HCT116 (cell line): Measurements from ENCODE around the gene ADD3.

Experiments used
- CTCF ChIP-seq, 3 experiments: fragments of 200-600 bp in 1 of 3; sonication (generic) in 1 of 3; IDR thresholded peaks in 2 of 3; conservative IDR thresholded peaks in 1 of 3; 2 replicates each; pipeline ENCODE4 v1.5.1; 2012 to 2017; ENCODE audit warnings: low read depth in 2 of 3, low read length in 2 of 3, antibody characterized with exemption in 1 of 3, borderline replicate concordance in 1 of 3, control low read depth in 1 of 3, mild to moderate bottlenecking in 1 of 3, mixed read lengths in 1 of 3, mixed run types in 1 of 3, moderate library complexity in 1 of 3; ENCODE audit not compliant: insufficient read depth in 1 of 3
- EGR1 ChIP-seq: IDR thresholded peaks from 2 replicates; pipeline ENCODE4 v1.6.1; 2012; ENCODE audit warnings: low read depth
- EZH2 ChIP-seq: fragments of 200-600 bp; sonication (generic); IDR thresholded peaks from 2 replicates; pipeline ENCODE4 v1.6.1; 2017; ENCODE audit warnings: antibody characterized with exemption, mixed run types
- JUND ChIP-seq: IDR thresholded peaks from 2 replicates; pipeline ENCODE4 v1.6.1; 2012
- MAX ChIP-seq: IDR thresholded peaks from 2 replicates; pipeline ENCODE4 v1.6.1; 2012
- POLR2A ChIP-seq: IDR thresholded peaks from 2 replicates; pipeline ENCODE4 v1.7.0; 2011; ENCODE audit warnings: borderline replicate concordance; ENCODE audit not compliant: insufficient read depth, insufficient read length; ENCODE audit errors: extremely low read depth
- POLR2AphosphoS5 ChIP-seq: IDR thresholded peaks from 2 replicates; pipeline ENCODE4 v1.6.1; 2011; ENCODE audit warnings: mild to moderate bottlenecking, low read depth, low read length, moderate library complexity
- RAD21 ChIP-seq: IDR thresholded peaks from 2 replicates; pipeline ENCODE4 v1.6.1; 2012; ENCODE audit warnings: low read depth, mild to moderate bottlenecking

- TF ChIP-seq CTCF (IDR thresholded peaks at IDR 0.05 in 2 of 3, conservative IDR thresholded peaks at IDR 0.05 in 1 of 3; ENCODE audit: borderline replicate concordance in 1 of 3, insufficient read depth in 1 of 3, low read depth in 2 of 3, low read length in 2 of 3) (no peak), POLR2AphosphoS5 (no peak), RAD21 (no peak), POLR2A (no peak), MAX (no peak), EGR1 (no peak), JUND (no peak), EZH2 (no peak)
Observed at GRCh38 chr10:109982123-109982522, 25.7 kb upstream of the ADD3 start.
